ENCODE results near the gene AGMO.

DNA sequence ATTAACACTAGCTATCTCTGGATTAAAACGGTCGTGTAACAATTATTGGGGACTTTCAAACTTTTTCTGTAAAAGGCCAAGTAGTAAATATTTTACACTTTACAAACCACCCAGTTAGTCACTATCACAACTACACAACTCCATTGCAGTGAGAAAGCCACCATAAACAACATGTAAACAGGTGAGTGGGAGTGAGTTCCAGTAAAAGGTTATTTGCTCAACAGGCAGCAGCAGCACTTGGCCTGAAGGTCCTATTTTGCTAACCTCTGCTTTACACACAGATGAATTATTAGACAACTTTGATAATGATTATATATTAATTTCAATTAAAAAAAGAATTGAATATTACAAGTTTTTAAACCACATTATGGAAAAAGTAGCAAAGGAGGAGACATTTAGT, 15.8 kb upstream of the AGMO start:
- TF ChIP-seq POLR2AphosphoS5 (IDR thresholded peaks at IDR 0.05; ENCODE audit: low read depth, low read length) (no peak), POLR2A (IDR thresholded peaks at IDR 0.05; ENCODE audit: low read depth, low read length) (no peak), TAF1 (IDR thresholded peaks at IDR 0.05; ENCODE audit: borderline replicate concordance, low read depth, low read length) (no peak)
